K562 (cell line): ENCODE results near the gene ITGA1. TPM values are rescaled to one million over a fixed set of nuclear protein-coding genes. Genes with fewer than 3 reads are reported as not detected.
A peak's percentile ranks its signal among the peaks of the same experiment; 100 is the strongest.

Experiments used
- ATAC-seq: fragments of 200-7000 bp; cut with Tn5 transposase; 3 replicates; pipeline ENCODE4 v1.9.1; 2020; ENCODE audit warnings: moderate library complexity
- BruUV-seq: library from RNA; stranded (reverse); fragments of 400-500 nt; replicated peaks from 2 replicates; lab custom pipeline; 2021; lab: Mats Ljungman, UMichigan
- CTCF ChIA-PET: fragments of 300-600 bp; formaldehyde crosslinking; extraction: SDS; loops from one replicate; lab custom pipeline; 2021; ENCODE audit warnings: low intra/inter-chr PET ratio; lab: Yijun Ruan, JAX
- POLR2A ChIA-PET: fragments of 300-600, 350-650 bp; sonication (Branson Sonifier 250); formaldehyde crosslinking; extraction: SDS; loops from one replicate; lab custom pipeline; 2021; ENCODE audit warnings: antibody characterized with exemption, inconsistent platforms; lab: Yijun Ruan, JAX
- DNase-seq, 4 experiments: peaks; one replicate each; pipeline versions ENCODE4 v3.0.0 to v3.0.0-alpha.2; 2011 to 2018; ENCODE audit warnings: low spot score in 3 of 4, mixed read lengths in 3 of 4; ENCODE audit errors: extremely low read depth in 1 of 4
- FAIRE-seq: peaks from 2 replicates; lab custom pipeline; 2011; peaks lifted over from hg19 to GRCh38; lab: Jason Lieb, UNC
- H2AFZ ChIP-seq: 2 replicates; pipeline ENCODE4 v1.6.0; 2011; ENCODE audit warnings: low read depth, low read length, control low read depth, inconsistent platforms
- H3K27ac ChIP-seq: fragments of 200-600 bp; 3 replicates; pipeline ENCODE4 v1.8.0; 2011; ENCODE audit warnings: low read depth, mild to moderate bottlenecking, control low read depth, inconsistent platforms, low read length, moderate library complexity, mixed read lengths; ENCODE audit errors: extremely low read depth
- H3K27me3 ChIP-seq, 2 experiments: fragments of 300-600 bp in 1 of 2; 2 replicates in 1 of 2; 3 replicates in 1 of 2; pipeline versions ENCODE4 v1.6.0 to v1.8.0; 2011; ENCODE audit warnings: inconsistent platforms in 2 of 2, low read length in 2 of 2, mild to moderate bottlenecking in 1 of 2, mixed read lengths in 1 of 2, moderate library complexity in 1 of 2; ENCODE audit not compliant: control insufficient read depth in 2 of 2, insufficient read depth in 2 of 2
- H3K36me3 ChIP-seq: fragments of 300-600 bp; 3 replicates; pipeline ENCODE4 v1.8.0; 2011; ENCODE audit warnings: mild to moderate bottlenecking, low read length, inconsistent platforms; ENCODE audit not compliant: control insufficient read depth, insufficient read depth
- H3K4me1 ChIP-seq, 2 experiments: fragments of 200-600 bp in 1 of 2; replicated peaks in 1 of 2; 2 replicates in 1 of 2; 3 replicates in 1 of 2; pipeline versions ENCODE4 v1.5.1 to v1.8.0; 2011; ENCODE audit warnings: inconsistent platforms in 2 of 2, low read length in 2 of 2, mild to moderate bottlenecking in 1 of 2, mixed read lengths in 1 of 2, moderate library complexity in 1 of 2; ENCODE audit not compliant: control insufficient read depth in 2 of 2, insufficient read depth in 2 of 2
- H3K4me2 ChIP-seq: 2 replicates; pipeline ENCODE4 v1.6.1; 2011; ENCODE audit warnings: low read length, control low read depth, inconsistent platforms, mixed read lengths; ENCODE audit not compliant: insufficient read depth
- H3K4me3 ChIP-seq: fragments of 200-600 bp; sonication (generic), shearing (Covaris generic); 2 replicates; pipeline ENCODE4 v1.5.1; 2016; ENCODE audit warnings: control low read depth, inconsistent platforms
- H3K79me2 ChIP-seq: fragments of 200-600 bp; 3 replicates; pipeline ENCODE4 v1.8.0; 2011; ENCODE audit warnings: low read length, inconsistent platforms; ENCODE audit not compliant: control insufficient read depth, insufficient read depth
- H3K9ac ChIP-seq, 2 experiments: 2 replicates each; pipeline versions ENCODE4 v1.6.0 to v1.6.1; 2011; ENCODE audit warnings: low read depth in 2 of 2, low read length in 2 of 2, control low read depth in 1 of 2, inconsistent platforms in 1 of 2, mild to moderate bottlenecking in 1 of 2, mixed read lengths in 1 of 2; ENCODE audit not compliant: insufficient read depth in 1 of 2
- H3K9me1 ChIP-seq: one replicate; pipeline ENCODE4 v1.6.0; 2011; ENCODE audit warnings: inconsistent platforms, mild to moderate bottlenecking, low read length, moderate library complexity; ENCODE audit not compliant: control insufficient read depth, insufficient read depth
- H3K9me3 ChIP-seq: replicated peaks from 2 replicates; pipeline ENCODE4 v1.5.1; 2011; ENCODE audit warnings: low read depth, low read length, inconsistent platforms; ENCODE audit not compliant: control insufficient read depth, insufficient read depth
- H4K20me1 ChIP-seq: replicated peaks from 2 replicates; pipeline ENCODE4 v1.6.1; 2011; ENCODE audit warnings: low read length, inconsistent platforms, mixed read lengths; ENCODE audit not compliant: control insufficient read depth, insufficient read depth
- C11orf30 ChIP-seq: fragments of 450-650 bp; IDR thresholded peaks from 2 replicates; pipeline ENCODE4 v1.6.1; 2016; ENCODE audit warnings: low read depth, mild to moderate bottlenecking
- MAFF ChIP-seq: IDR thresholded peaks from 2 replicates; pipeline ENCODE4 v1.6.1; 2012; ENCODE audit warnings: low read length, improper control_type of control experiment
- MAFG ChIP-seq: fragments of 450-650 bp; conservative IDR thresholded peaks from 2 replicates; pipeline ENCODE4 v1.6.1; 2016; ENCODE audit warnings: missing genetic modification characterization, missing compliant biosample characterization
- MAFK ChIP-seq: IDR thresholded peaks from 2 replicates; pipeline ENCODE4 v1.6.1; 2011; ENCODE audit warnings: low read length, improper control_type of control experiment
- MTA3 ChIP-seq: fragments of 450-650 bp; formaldehyde crosslinking; IDR thresholded peaks from 2 replicates; pipeline ENCODE4 v1.6.1; 2017; ENCODE audit warnings: mild to moderate bottlenecking, borderline replicate concordance
- NKRF ChIP-seq: fragments of 450-650 bp; IDR thresholded peaks from 2 replicates; pipeline ENCODE4 v1.6.1; 2016; ENCODE audit warnings: borderline replicate concordance
- SMAD2 ChIP-seq: fragments of 150-350 bp; IDR thresholded peaks from 2 replicates; pipeline ENCODE4 v1.6.1; 2014; ENCODE audit warnings: low read depth, mild to moderate bottlenecking, low read length
- TSHZ1 ChIP-seq: fragments of 250-450 bp; sonication (Bioruptor Pico); IDR thresholded peaks from 2 replicates; pipeline ENCODE4 v1.4.0; 2020; ENCODE audit warnings: mild to moderate bottlenecking, moderate library complexity
- ZNF316 ChIP-seq: fragments of 450-650 bp; IDR thresholded peaks from 2 replicates; pipeline ENCODE4 v1.6.1; 2016
- ZNF780A ChIP-seq: fragments of 250-450 bp; sonication (Bioruptor Pico); IDR thresholded peaks from 2 replicates; pipeline ENCODE4 v1.5.0; 2021; ENCODE audit warnings: mild to moderate bottlenecking
- WGBS: fragments of 100-300 bp; shearing (Covaris generic); methylation state at CpG from one replicate; pipeline ENCODE4 v1.1.6; 2016; ENCODE audit warnings: low coverage, mixed read lengths; ENCODE audit not compliant: insufficient coverage; ENCODE audit errors: missing lambda C conversion rate; 5-methylcytosine and 5-hydroxymethylcytosine counted together
- in situ Hi-C: fragments of 300-500 bp; cut with MboI; formaldehyde crosslinking; loops from 4 replicates; pipeline ENCODE4 v1.15.0; 2018; ENCODE audit warnings: inconsistent platforms, mixed read lengths
- intact Hi-C: fragments of 100-400 bp; cut with micrococcal nuclease; formaldehyde crosslinking; loops from 2 replicates; pipeline ENCODE4 v1.14.2; 2022
- polyA plus RNA-seq, 8 experiments: library from polyadenylated mRNA; depleted of rRNA in 4 of 8; stranded (reverse) in 5 of 8; unstranded in 3 of 8; fragments of >200 nt; fragmentation: Nextera tagmentation in 2 of 8; fragmentation: Illumina TruSeq in 1 of 8; extraction: Ambion mirVana in 2 of 8; extraction: Trizol in 1 of 8; gene quantifications; 2 replicates each; pipeline versions ENCODE4 v1.2.1 to v1.2.3, GENCODE V29; 2011 to 2014; ENCODE audit warnings: inconsistent platforms in 1 of 8, missing spikeins in 1 of 8
- total RNA-seq, 7 experiments: library from RNA; depleted of rRNA in 6 of 7; stranded (reverse); fragments of >200 nt in 6 of 7; fragmentation: Illumina TruSeq in 2 of 7; extraction: Trizol in 2 of 7; gene quantifications; 2 replicates each; pipeline versions ENCODE4 v1.2.1 to v1.2.3, GENCODE V29; 2011 to 2021; ENCODE audit warnings: low replicate concordance in 1 of 7

Gene ITGA1
- total and polyA plus RNA-seq, 9 of the 15 experiments (the other 6 are each of a cell fraction or from before 2014, with no cell fraction given), result 0.04 to 0.22 TPM; not detected in 7

GRCh38 chr5:52952483-52952882 is 164.8 kb downstream of the ITGA1 start:
- Histone ChIP-seq H3K36me3 (no peaks in the 10 kb centered on the region), H4K20me1 (no peaks in the 10 kb centered on the region), H3K9ac (no peak overlapping the region), H3K4me2 (no peak overlapping the region), H3K4me3 (no peak overlapping the region), H3K79me2 (no peaks in the 10 kb centered on the region), H2AFZ (no peak overlapping the region), H3K27ac (no peak overlapping the region), H3K9me1 (no peaks in the 10 kb centered on the region), H3K27me3 (no peaks in the 10 kb centered on the region), H3K4me1 (no peaks in the 10 kb centered on the region), H3K9me3 (no peaks in the 10 kb centered on the region)
- no peak for FAIRE-seq
- DNase-seq, result no peak
- CTCF ChIA-PET, result no interaction called here
- ATAC-seq, result no peak
- intact Hi-C loops (no loop called here), in situ Hi-C loops (no loop called here)
- BruUV-seq, result no TSS peak
- TF ChIP-seq TSHZ1 (CRISPR knock-in tag), result no peak
- peak; percentile 82 for TF ChIP-seq MAFK
- peak; percentile 88 for TF ChIP-seq C11orf30
- no peak for TF ChIP-seq SMAD2
- TF ChIP-seq MAFG (tag), result peak; percentile 81
- no peak for TF ChIP-seq NKRF
- TF ChIP-seq ZNF780A, result no peak
- TF ChIP-seq MAFF, result peak; percentile 84
- TF ChIP-seq ZNF316, result peak; percentile 97
- TF ChIP-seq MTA3, result no peak
- 0% methylated on average over 1 of the region's 1 CpG for WGBS
- POLR2A ChIA-PET, result interaction anchor here (0.7 kb wide), 1 partner anchor 128 kb away, joined by 3 read pairs; no protein-coding TSS in a partner anchor
